ENCODE data around the gene MORF4L2.
"Not testable (repeated sequence)": the region's sequence is repeated elsewhere in the genome, so short reads cannot be mapped to it uniquely, and the experiment has no call there.

Gene MORF4L2

DNA sequence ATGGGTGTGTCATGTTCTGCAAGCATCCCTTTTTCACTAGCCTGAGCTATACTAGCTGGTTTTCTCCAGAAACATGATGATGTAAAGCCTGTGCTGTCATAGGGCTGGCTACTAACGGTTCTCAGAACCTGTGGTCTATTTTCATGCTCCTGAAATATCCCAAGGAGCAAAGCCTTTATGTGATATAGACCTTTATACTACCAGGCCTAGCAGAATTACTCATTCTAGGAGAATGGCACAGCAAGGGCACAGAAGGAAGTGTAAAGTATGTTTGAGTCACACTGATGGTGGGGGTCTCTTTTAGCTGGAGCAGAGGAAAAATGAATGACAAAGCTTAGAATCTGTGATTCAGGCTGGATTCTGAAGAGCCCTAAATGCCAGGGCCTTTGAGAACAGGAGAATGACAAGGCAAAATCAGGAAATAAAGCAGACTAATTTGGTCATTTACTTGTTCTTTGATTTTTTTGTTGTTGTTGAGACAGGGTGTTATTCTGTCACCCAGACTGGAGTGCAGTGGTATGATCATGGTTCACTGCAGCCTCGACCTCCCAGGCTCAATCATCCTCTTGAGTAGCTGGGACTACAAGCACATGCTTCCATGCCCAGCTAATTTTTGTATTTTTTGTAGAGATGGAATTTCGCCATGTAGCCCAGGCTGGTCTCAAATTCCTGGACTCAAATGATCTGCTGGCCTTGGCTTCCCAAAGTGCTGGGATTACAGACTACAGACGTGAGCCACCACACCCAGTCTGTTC lies 45.9 kb downstream of the MORF4L2 start:
- Histone ChIP-seq H3K9me3 (ENCODE audit: insufficient read depth, low read length) (no peaks in the 10 kb centered on the region), H3K9ac (ENCODE audit: insufficient read length, low read depth) (no peak overlapping the region), H3K36me3 (ENCODE audit: insufficient read depth, insufficient read length, low read length) (no peaks in the 10 kb centered on the region), H3K27me3 (ENCODE audit: insufficient read depth, insufficient read length) (no peaks in the 10 kb centered on the region), H3K4me1 (ENCODE audit: insufficient read depth, insufficient read length) (no peaks in the 10 kb centered on the region), H3K4me3 (ENCODE audit: insufficient read length, low read depth) (no peak overlapping the region)
- DNase-seq (ENCODE audit: low read depth, low spot score), result no peak
- TF ChIP-seq ZNF274 (IDR thresholded peaks at IDR 0.05; ENCODE audit: low read depth, low read length), result no peak

- not testable (repeated sequence) for H3K27me3 ChIP-seq (ENCODE audit: insufficient read depth, insufficient read length); H3K9me3 ChIP-seq (ENCODE audit: insufficient read depth, low read length); H3K4me1 ChIP-seq (ENCODE audit: insufficient read depth, insufficient read length); H3K9ac ChIP-seq (ENCODE audit: insufficient read length, low read depth); H3K4me3 ChIP-seq (ENCODE audit: insufficient read length, low read depth); H3K36me3 ChIP-seq (ENCODE audit: insufficient read depth, insufficient read length, low read length)
- DNase-seq (ENCODE audit: low read depth, low spot score), result peak; percentile 39
These were observed 47.8 kb downstream of the MORF4L2 start for GRCh38 chrX:103638479-103639346.

GRCh38 chrX:103637604-103638338 lies 48.7 kb downstream of the MORF4L2 start:
- Histone ChIP-seq H3K4me1 (ENCODE audit: insufficient read depth, insufficient read length) (no peaks in the 10 kb centered on the region), H3K4me3 (ENCODE audit: insufficient read length, low read depth) (no peak overlapping the region), H3K9me3 (ENCODE audit: insufficient read depth, low read length) (no peaks in the 10 kb centered on the region), H3K9ac (ENCODE audit: insufficient read length, low read depth) (no peak overlapping the region), H3K36me3 (ENCODE audit: insufficient read depth, insufficient read length, low read length) (no peaks in the 10 kb centered on the region), H3K27me3 (ENCODE audit: insufficient read depth, insufficient read length) (no peaks in the 10 kb centered on the region)
- TF ChIP-seq YY1 (IDR thresholded peaks at IDR 0.05; ENCODE audit: insufficient read depth, insufficient read length) (no peak), SUZ12 (IDR thresholded peaks at IDR 0.05; ENCODE audit: extremely low read depth, insufficient read depth, insufficient read length) (no peak), ZNF274 (IDR thresholded peaks at IDR 0.05; ENCODE audit: low read depth, low read length) (no peak)
- DNase-seq (ENCODE audit: low read depth, low spot score), result no peak

DNA sequence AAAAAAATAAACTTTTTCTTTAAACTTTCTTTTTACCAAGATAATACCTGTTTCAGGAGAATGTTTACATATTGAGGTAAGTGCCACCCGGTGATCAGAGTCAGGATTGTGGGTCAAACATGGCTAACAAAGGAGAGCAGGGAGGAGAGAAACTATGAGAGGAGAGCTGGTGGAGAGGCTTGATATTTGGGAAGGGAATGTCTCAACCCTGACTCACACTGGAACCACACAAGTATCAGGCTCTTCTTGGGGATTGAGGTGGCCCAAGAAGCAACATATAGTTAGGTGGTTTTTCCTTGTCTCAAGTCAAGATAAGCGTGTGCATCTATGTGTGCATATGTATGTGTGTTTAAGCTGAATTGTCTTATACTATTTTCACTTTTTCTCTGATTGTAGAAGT lies 51.1 kb downstream of the MORF4L2 start:
- TF ChIP-seq ZNF274 (IDR thresholded peaks at IDR 0.05; ENCODE audit: low read depth, low read length) (no peak), SUZ12 (IDR thresholded peaks at IDR 0.05; ENCODE audit: extremely low read depth, insufficient read depth, insufficient read length) (no peak), YY1 (IDR thresholded peaks at IDR 0.05; ENCODE audit: insufficient read depth, insufficient read length) (no peak)
- Histone ChIP-seq H3K9ac (ENCODE audit: insufficient read length, low read depth) (no peak overlapping the region), H3K27me3 (ENCODE audit: insufficient read depth, insufficient read length) (no peaks in the 10 kb centered on the region), H3K4me1 (ENCODE audit: insufficient read depth, insufficient read length) (no peaks in the 10 kb centered on the region), H3K36me3 (ENCODE audit: insufficient read depth, insufficient read length, low read length) (peaks cover 3% of the 10 kb centered on the region), H3K9me3 (ENCODE audit: insufficient read depth, low read length) (no peaks in the 10 kb centered on the region), H3K4me3 (ENCODE audit: insufficient read length, low read depth) (no peak overlapping the region)
- no peak for DNase-seq (ENCODE audit: low read depth, low spot score)

DNA sequence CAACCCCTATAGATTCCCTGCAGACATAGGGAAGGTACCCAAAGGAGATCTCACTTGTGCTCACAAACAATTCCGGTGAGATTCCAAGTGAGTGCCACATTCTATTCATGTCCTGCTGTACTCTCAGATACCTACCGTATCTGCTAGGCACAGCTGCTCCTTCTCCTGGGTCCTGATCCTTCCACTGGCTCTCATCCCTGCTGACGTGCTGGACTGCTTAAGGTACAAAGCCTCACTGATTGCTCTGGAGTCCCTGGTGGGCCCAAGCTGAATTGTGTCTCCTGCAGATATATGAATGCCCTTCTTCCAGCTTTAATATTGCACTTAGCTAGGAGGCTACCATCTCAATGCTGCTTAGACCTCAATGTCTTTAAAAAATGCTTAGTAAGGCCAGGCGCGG lies 55.4 kb downstream of the MORF4L2 start:
- DNase-seq (ENCODE audit: low read depth, low spot score), result no peak
- Histone ChIP-seq H3K36me3 (ENCODE audit: insufficient read depth, insufficient read length, low read length) (peaks cover 3% of the 10 kb centered on the region), H3K9ac (ENCODE audit: insufficient read length, low read depth) (no peak overlapping the region), H3K4me1 (ENCODE audit: insufficient read depth, insufficient read length) (no peaks in the 10 kb centered on the region), H3K27me3 (ENCODE audit: insufficient read depth, insufficient read length) (no peaks in the 10 kb centered on the region), H3K9me3 (ENCODE audit: insufficient read depth, low read length) (no peaks in the 10 kb centered on the region), H3K4me3 (ENCODE audit: insufficient read length, low read depth) (no peak overlapping the region)
- TF ChIP-seq SUZ12 (IDR thresholded peaks at IDR 0.05; ENCODE audit: extremely low read depth, insufficient read depth, insufficient read length) (no peak), YY1 (IDR thresholded peaks at IDR 0.05; ENCODE audit: insufficient read depth, insufficient read length) (no peak), ZNF274 (IDR thresholded peaks at IDR 0.05; ENCODE audit: low read depth, low read length) (no peak)

DNA sequence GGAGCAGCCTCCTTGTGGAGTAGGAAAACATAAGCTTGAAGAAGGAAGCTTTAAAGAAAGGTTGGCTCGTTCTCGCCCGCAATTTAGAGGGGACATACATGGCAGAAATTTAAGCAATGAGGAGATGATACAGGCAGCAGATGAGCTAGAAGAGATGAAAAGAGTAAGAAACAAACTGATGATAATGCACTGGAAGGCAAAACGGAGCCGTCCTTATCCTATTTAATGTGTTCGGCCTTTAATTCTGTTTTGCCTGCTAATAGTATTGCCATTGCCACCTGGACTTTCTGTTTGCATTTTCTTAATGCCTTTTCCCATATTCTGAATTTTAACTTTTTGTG lies 56.4 kb downstream of the MORF4L2 start:
- Histone ChIP-seq H3K27me3 (ENCODE audit: insufficient read depth, insufficient read length) (no peaks in the 10 kb centered on the region), H3K4me3 (ENCODE audit: insufficient read length, low read depth) (peak overlapping the region; percentile 74), H3K4me1 (ENCODE audit: insufficient read depth, insufficient read length) (peaks cover 2% of the 10 kb centered on the region), H3K9me3 (ENCODE audit: insufficient read depth, low read length) (no peaks in the 10 kb centered on the region), H3K9ac (ENCODE audit: insufficient read length, low read depth) (peak overlapping the region; percentile 70), H3K36me3 (ENCODE audit: insufficient read depth, insufficient read length, low read length) (peaks cover 3% of the 10 kb centered on the region)
- TF ChIP-seq YY1 (IDR thresholded peaks at IDR 0.05; ENCODE audit: insufficient read depth, insufficient read length) (no peak), ZNF274 (IDR thresholded peaks at IDR 0.05; ENCODE audit: low read depth, low read length) (no peak), SUZ12 (IDR thresholded peaks at IDR 0.05; ENCODE audit: extremely low read depth, insufficient read depth, insufficient read length) (no peak)
- no peak for DNase-seq (ENCODE audit: low read depth, low spot score)
